Activated T-cell treated with anti-CD3 and anti-CD28 coated beads, Interleukin-2, amount 50 U/mL, for 72 hours (primary cell): ENCODE data around the gene PGAP6. TPM values are rescaled to one million over a fixed set of nuclear protein-coding genes. Genes with fewer than 3 reads are reported as not detected.
"Not testable (repeated sequence)": the region's sequence is repeated elsewhere in the genome, so short reads cannot be mapped to it uniquely, and the experiment has no call there.

Source experiments
- ATAC-seq, 2 donors: fragments of 150-1000 bp; cut with Tn5 transposase; replicated peaks in 1 of 2; 2 replicates each; pipeline ENCODE4 v1.10.0; 2021; ENCODE audit warnings: moderate library complexity in 2 of 2, mild to moderate bottlenecking in 1 of 2
- DNase-seq, 2 donors: peaks; one replicate each; pipeline ENCODE4 v3.0.0; 2021 to 2022; ENCODE audit warnings: mixed read lengths in 1 of 2
- H3K27ac Mint-ChIP-seq: one replicate; pipeline ENCODE4 v1.8.0; 2022; ENCODE audit warnings: mild to moderate bottlenecking, moderate library complexity, mixed read lengths
- H3K27me3 Mint-ChIP-seq: one replicate; pipeline ENCODE4 v1.8.0; 2022; ENCODE audit warnings: low read depth, mixed read lengths
- H3K36me3 Mint-ChIP-seq, 2 donors: one replicate each; pipeline ENCODE4 v1.8.0; 2022; ENCODE audit warnings: mixed read lengths in 2 of 2, mild to moderate bottlenecking in 1 of 2; ENCODE audit not compliant: insufficient read depth in 2 of 2
- H3K4me1 Mint-ChIP-seq: one replicate; pipeline ENCODE4 v1.8.0; 2022; ENCODE audit warnings: low read depth, mixed read lengths
- H3K4me3 Mint-ChIP-seq, 2 donors: one replicate each; pipeline ENCODE4 v1.8.0; 2022; ENCODE audit warnings: mild to moderate bottlenecking in 2 of 2, mixed read lengths in 2 of 2, moderate library complexity in 2 of 2
- H3K9me3 Mint-ChIP-seq, 2 donors: one replicate each; pipeline ENCODE4 v1.8.0; 2022; ENCODE audit warnings: mixed read lengths in 2 of 2
- total RNA-seq, 2 donors: library from RNA; stranded (reverse); gene quantifications; one replicate each; pipeline ENCODE4 v1.2.3, GENCODE V29; 2022

The PGAP6 gene
- total RNA-seq, 2 donors from 2014 or later: 29.7 to 39.7 TPM

DNA sequence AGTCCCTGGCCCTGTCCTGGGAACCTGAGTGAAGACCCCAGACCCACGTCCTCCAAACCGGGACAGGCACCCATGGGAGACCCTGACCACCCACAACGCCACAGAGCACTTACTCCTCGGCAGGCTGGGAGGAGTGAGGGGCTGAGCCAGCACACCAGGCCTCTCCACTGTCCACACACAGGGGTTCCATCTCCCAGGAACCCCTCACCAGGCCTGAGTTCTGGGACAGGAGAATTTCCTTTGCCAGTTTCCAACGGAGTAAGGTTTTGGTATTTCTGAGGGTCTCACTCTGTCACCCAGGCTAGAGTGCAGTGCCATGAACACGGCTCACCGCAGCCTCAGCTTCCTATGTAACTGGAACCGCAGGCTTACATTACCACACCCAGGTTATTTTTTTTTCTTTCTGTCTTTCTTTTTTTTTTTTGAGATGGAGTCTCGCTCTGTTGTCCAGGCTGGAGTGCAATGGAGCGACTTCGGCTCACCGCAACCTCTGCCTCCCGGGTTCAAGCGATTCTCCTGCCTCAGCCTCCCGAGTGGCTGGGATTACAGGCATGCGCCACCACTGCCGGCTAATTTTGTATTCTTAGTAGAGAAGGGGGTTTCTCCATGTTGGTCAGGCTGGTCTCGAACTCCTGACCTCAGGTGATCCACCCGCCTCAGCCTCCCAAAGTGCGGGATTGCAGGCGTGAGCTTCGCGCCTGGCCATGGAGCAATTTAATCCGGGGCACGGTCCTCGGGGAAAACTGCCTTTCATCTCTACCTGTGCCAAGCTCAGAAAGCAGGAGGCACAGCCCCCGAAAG lies 1.6 kb downstream of the PGAP6 start:
- Mint-ChIP-seq H3K27ac (no peak overlapping the region), H3K27me3 (no peaks in the 10 kb centered on the region), H3K4me1 (peaks cover 20% of the 10 kb centered on the region), H3K36me3 (no peaks in the 10 kb centered on the region), H3K4me3 (peak overlapping the region; percentile 44 to 78), H3K9me3 (no peaks in the 10 kb centered on the region)
- ATAC-seq (no peak), DNase-seq (peak in 1 of 2 donors; percentile 35)

DNA sequence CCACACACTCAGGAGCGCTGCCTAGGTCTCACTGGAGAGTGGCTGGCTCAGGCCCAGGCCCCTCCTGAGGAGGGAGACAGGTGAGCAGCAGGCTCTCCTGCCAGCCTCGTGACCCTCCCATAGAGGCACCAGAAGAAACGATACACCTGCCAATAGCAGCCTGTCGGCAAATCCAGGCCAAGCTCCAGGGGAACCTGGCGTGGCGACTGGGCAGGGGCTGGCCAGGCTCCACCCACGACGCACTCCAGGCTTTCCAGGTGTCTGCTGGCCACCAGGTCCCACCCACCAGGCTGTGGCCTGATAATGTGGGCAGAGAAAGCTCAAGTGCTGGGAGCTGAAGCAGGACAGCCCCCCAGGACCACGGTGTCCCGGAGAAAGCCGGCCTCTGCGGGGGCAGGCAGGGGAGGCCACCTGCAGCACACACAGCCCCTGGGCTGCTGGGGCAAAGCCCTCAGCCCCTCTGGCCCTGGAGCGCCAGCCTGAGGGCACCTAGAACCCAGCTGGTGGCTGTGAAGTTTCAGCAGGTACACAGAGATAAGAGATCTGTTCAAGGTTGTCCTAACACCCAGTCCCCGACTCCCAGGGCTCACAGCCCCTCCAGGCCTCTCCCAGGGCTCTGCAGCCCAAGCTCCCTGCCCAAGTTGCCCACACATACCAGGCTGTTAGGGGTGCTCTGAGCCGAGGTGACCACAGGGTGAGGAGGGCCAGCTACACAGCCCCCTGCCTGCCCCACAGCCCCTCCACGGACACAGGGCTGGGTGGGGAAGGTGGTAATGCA lies 2.4 kb downstream of the PGAP6 start:
- Mint-ChIP-seq H3K36me3 (no peaks in the 10 kb centered on the region), H3K4me1 (peaks cover 20% of the 10 kb centered on the region), H3K27ac (no peak overlapping the region), H3K4me3 (peak overlapping the region in 1 of 2 donors; percentile 78), H3K27me3 (no peaks in the 10 kb centered on the region), H3K9me3 (no peaks in the 10 kb centered on the region)
- ATAC-seq: no peak
- no peak for DNase-seq

DNA sequence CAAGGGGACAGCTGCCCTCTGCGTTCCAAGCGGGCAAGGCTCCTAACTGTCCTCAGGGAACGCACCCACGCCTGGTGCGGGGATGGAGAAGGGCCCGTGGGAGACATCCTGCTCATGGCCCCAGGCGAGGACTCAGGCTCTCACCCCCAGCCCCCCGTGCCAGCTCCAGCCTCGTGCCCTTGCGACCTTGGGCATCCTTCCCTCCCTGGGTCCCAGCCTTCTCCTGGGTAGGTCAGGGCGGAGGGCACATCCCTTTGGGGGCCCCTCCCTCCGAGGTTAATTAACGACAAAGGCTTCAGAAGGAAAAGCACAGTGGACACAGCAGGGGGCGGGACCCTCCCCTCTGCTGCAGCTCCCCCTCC lies 3.0 kb downstream of the PGAP6 start:
- H3K36me3 Mint-ChIP-seq: no peaks in the 10 kb centered on the region
- H3K4me1 Mint-ChIP-seq: peaks cover 20% of the 10 kb centered on the region
- ATAC-seq: no peak

DNA sequence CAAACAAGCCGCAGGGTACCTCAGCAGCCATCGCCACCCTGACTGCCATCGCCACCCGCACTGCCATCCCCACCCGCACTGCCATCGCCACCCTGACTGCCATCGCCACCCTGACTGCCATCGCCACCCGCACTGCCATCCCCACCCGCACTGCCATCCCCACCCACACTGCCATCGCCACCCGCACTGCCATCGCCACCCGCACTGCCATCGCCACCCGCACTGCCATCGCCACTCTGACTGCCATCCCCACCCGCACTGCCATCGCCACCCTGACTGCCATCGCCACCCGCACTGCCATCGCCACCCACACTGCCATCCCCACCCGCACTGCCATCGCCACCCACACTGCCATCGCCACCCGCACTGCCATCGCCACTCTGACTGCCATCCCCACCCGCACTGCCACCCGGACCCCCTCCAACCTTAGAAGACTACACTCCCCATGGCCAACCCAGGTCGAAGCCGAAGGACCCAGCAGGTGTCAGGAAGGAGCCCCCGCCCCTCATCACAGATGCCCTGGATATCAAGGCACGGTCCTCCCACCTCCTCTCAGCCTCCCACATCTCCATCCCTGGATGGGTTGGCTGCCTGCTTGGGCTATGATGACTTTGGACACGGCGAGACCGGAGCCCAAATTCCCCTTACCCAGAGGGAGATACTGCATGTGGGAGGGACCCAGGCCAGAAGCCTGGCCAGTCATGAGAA lies 3.5 kb downstream of the PGAP6 start:
- not testable (repeated sequence) for ATAC-seq, H3K4me3 Mint-ChIP-seq, H3K27ac Mint-ChIP-seq, H3K27me3 Mint-ChIP-seq, H3K36me3 Mint-ChIP-seq, DNase-seq, H3K9me3 Mint-ChIP-seq
- peaks cover 15% of the 10 kb centered on the region for H3K4me1 Mint-ChIP-seq

More for the DNA sequence above, 3.0 kb downstream of the PGAP6 start:
- Mint-ChIP-seq H3K27me3 (no peaks in the 10 kb centered on the region), H3K4me3 (no peak overlapping the region), H3K9me3 (no peaks in the 10 kb centered on the region), H3K27ac (no peak overlapping the region)
- no peak for DNase-seq

- DNase-seq: no peak
- Mint-ChIP-seq H3K27ac (no peak overlapping the region), H3K36me3 (no peaks in the 10 kb centered on the region), H3K4me3 (no peak overlapping the region), H3K9me3 (no peaks in the 10 kb centered on the region), H3K4me1 (peaks cover 10% of the 10 kb centered on the region), H3K27me3 (no peaks in the 10 kb centered on the region)
- no peak for ATAC-seq
These were observed 4.3 kb downstream of the PGAP6 start for GRCh38 chr16:377419-377951.

DNA sequence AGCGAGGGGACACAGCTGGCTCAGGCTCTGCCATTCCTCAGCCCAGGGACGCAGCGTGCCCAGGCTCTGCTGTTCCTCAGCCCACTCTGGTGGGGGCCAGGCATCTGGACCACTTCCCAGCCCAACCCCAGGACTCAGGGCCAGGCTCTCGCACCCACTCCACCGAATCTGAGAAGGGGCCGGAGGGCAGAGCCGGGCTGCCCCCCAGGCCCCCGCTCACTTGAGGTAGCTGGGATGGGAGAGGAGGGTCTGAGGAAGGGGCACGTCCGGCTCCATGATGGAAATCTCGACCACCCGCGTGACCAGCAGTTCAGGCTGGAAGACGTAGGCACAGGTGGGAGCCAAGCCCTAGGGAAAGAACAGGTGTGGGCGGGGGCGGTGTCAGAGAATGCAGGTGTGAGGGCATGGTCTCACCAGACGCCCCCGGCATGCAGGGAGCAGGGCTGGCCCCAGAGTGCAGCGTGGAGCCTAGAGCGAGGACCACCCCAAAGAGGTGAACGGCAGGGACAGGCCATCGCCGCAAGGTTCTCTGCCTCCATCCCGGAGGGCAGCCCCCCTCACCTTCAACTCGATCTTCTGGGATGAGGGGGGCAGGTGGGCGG lies 4.9 kb downstream of the PGAP6 start:
- H3K27ac Mint-ChIP-seq: no peak overlapping the region
- peaks cover 0 to 1% of the 10 kb centered on the region in 2 donors for H3K36me3 Mint-ChIP-seq
- no peaks in the 10 kb centered on the region for H3K27me3 Mint-ChIP-seq
- peaks cover 10% of the 10 kb centered on the region for H3K4me1 Mint-ChIP-seq
- no peak overlapping the region for H3K4me3 Mint-ChIP-seq
- no peak for DNase-seq
- no peak for ATAC-seq
- no peaks in the 10 kb centered on the region for H3K9me3 Mint-ChIP-seq

DNA sequence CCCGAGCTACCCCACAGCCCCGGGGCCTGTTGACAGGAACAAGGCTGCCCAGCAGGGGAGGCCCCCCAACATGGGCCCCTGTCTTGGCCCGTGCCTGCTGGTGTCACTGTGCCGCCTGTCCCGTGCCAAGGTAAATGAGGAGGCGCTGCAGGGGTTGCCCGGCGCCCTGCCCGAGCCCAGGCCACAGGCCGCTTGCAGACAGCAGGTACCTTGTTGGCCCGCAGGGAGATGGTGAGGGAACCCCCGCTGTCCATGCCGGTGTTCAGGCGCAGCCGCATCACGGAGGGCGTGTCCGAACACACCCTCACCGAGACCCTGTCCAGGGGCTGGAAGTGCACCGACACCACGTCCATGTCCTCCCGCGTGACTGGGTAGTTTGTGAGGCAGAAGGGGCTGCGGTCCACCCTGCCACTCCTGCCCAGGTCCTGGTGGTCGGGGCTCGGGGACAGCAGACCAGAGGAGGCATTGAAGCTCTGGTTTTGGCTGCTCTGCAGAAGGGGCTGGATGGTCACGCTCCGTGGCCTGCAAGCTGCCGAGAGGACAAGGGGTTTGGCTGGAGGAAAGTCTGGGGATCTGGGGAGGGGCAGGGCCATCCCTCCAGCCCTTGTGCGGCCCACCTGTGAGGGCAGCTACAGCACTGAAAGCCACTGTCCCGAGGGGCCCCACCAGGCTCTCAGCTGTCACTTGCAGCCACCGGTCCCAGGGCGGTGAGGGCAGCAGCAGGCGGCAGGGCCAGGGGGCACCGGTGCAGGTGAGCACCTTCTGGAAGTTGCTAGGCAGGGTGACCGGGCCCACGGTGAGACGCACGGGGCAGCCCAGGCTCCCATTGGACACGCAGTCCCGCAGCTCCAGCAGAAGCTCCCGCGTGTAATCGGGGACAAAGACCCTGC lies 5.6 kb downstream of the PGAP6 start:
- peaks cover 10% of the 10 kb centered on the region for H3K4me1 Mint-ChIP-seq
- no peak for ATAC-seq
- H3K27ac Mint-ChIP-seq: no peak overlapping the region
- peaks cover 0 to 2% of the 10 kb centered on the region in 2 donors for H3K36me3 Mint-ChIP-seq
- no peak for DNase-seq
- H3K27me3 Mint-ChIP-seq: no peaks in the 10 kb centered on the region
- H3K4me3 Mint-ChIP-seq: no peak overlapping the region
- no peaks in the 10 kb centered on the region for H3K9me3 Mint-ChIP-seq

DNA sequence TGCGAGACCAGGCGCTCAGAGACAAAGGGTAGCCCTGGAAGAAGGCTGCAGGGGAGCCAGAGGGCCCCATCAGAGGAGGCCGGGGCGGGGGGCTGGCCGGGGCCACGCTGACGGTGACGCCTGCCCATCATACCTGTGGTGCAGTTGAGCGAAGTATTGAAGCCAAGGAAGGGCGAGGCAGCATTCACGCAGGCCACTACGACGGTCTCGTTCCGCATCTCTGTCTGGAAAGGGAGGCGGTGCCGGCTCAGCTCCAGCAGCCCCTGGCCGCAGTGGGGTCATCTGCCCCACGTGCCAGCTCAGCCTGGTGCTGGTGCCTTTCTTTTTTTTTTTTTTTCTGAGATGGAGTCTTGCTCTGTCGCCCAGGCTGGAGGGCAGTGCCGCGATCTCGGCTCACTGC lies 6.6 kb downstream of the PGAP6 start:
- DNase-seq (no peak), ATAC-seq (no peak)
- no peaks in the 10 kb centered on the region for H3K27me3 Mint-ChIP-seq
- H3K4me3 Mint-ChIP-seq: no peak overlapping the region
- peaks cover 15% of the 10 kb centered on the region for H3K4me1 Mint-ChIP-seq
- H3K36me3 Mint-ChIP-seq: peaks cover 0 to 4% of the 10 kb centered on the region in 2 donors
- H3K9me3 Mint-ChIP-seq: no peaks in the 10 kb centered on the region
- H3K27ac Mint-ChIP-seq: no peak overlapping the region

DNA sequence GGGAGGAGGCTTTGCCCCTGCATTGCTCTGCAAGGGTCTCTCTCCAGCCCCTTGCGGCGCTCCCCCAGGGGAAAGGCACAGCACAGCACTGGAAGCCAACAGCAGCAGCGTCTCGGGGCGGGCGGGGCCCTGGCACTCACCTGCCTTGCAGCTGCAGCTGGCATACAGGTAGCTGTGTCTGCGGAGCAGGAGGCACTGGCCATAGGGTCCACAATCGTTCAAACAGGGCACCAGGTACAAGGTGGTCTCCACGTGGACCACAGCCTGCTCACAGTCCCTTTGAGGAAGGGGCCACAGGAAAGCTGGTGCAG lies 7.2 kb downstream of the PGAP6 start:
- Mint-ChIP-seq H3K36me3 (peaks cover 0 to 4% of the 10 kb centered on the region in 2 donors), H3K9me3 (no peaks in the 10 kb centered on the region), H3K27me3 (no peaks in the 10 kb centered on the region), H3K4me3 (no peak overlapping the region), H3K4me1 (peaks cover 13% of the 10 kb centered on the region), H3K27ac (no peak overlapping the region)
- ATAC-seq (no peak), DNase-seq (no peak)

DNA sequence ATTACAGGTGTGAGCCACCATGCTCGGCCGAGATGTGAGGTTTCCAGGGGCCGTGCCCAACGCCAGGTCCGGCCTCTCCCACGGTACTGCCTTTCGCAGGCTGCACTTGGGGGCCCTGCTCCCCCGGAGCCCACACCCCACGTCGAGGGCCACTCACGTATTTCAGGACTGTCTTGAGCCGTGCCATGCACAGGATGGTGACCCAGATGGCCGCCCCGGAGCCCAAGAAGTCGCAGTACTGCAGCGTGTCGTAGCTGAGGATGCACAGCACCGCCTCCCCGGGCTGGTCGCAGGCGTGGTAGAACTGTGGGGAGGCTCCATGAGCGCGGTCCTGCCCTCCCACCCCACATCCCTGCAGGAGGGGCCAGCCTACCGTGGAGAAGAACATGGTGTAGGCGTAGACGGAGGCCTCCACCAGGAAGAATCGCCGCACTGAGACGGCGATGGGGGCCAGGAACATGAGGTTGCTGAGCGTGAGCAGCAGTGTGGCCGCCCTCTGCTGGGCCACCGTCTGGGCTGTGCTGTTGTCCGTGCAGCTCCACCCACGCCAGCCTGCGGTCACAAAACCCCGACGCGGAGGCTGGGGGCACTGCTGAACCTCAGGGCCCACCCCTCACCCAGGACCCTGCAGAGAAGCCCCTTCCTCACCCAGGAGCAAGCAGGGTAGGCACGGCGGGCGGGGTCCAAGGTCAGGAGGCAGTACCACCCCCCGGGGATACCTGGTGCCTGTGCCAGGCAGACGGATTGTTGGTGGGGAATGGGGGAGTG lies 7.7 kb downstream of the PGAP6 start:
- H3K4me1 Mint-ChIP-seq: peaks cover 17% of the 10 kb centered on the region
- no peaks in the 10 kb centered on the region for H3K9me3 Mint-ChIP-seq
- H3K27me3 Mint-ChIP-seq: no peaks in the 10 kb centered on the region
- no peak overlapping the region for H3K4me3 Mint-ChIP-seq
- no peak overlapping the region for H3K27ac Mint-ChIP-seq
- no peak for DNase-seq
- ATAC-seq: no peak
- H3K36me3 Mint-ChIP-seq: peaks cover 0 to 4% of the 10 kb centered on the region in 2 donors

DNA sequence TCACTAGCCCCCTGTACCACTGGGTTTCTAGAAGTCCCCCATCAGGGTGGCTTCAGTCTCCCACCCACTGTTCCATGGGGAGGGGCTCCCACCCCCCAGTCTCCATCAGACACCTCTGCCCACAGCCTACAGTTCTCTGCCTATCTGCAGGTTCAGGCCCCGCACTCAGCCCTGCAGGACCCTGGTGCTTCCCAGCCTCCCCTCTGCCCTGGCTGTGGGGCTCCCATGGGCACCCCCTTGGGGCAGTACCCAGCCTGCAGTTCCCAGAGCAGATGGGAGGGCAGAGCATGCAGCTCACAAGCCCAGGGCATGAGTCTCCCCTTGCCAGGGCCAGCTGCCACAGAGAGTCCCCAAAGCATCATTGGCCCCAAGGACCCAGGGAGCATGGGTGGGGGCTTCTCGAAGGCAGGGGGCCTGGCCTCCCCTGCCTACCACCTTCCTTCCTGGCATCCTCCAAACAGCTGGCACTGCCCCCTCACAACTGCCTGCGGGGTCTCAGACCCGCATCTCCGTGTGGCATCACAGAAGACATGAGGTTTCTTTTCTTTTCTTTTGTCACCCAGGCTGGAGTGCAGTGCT lies 8.7 kb downstream of the PGAP6 start:
- Mint-ChIP-seq H3K27me3 (no peaks in the 10 kb centered on the region), H3K36me3 (peaks cover 0 to 4% of the 10 kb centered on the region in 2 donors), H3K4me3 (no peak overlapping the region), H3K9me3 (no peaks in the 10 kb centered on the region), H3K27ac (no peak overlapping the region), H3K4me1 (peaks cover 17% of the 10 kb centered on the region)
- ATAC-seq (no peak), DNase-seq (no peak)
